HCT116 (cell line): ENCODE results near the gene SNX1.

Source experiments
- ATF3 ChIP-seq: IDR thresholded peaks from 2 replicates; pipeline ENCODE4 v1.6.1; 2012
- EZH2 ChIP-seq: fragments of 200-600 bp; sonication (generic); IDR thresholded peaks from 2 replicates; pipeline ENCODE4 v1.6.1; 2017; ENCODE audit warnings: antibody characterized with exemption, mixed run types
- JUND ChIP-seq: IDR thresholded peaks from 2 replicates; pipeline ENCODE4 v1.6.1; 2012
- POLR2A ChIP-seq: IDR thresholded peaks from 2 replicates; pipeline ENCODE4 v1.7.0; 2011; ENCODE audit warnings: borderline replicate concordance; ENCODE audit not compliant: insufficient read depth, insufficient read length; ENCODE audit errors: extremely low read depth
- POLR2AphosphoS5 ChIP-seq: IDR thresholded peaks from 2 replicates; pipeline ENCODE4 v1.6.1; 2011; ENCODE audit warnings: mild to moderate bottlenecking, low read depth, low read length, moderate library complexity
- RAD21 ChIP-seq: IDR thresholded peaks from 2 replicates; pipeline ENCODE4 v1.6.1; 2012; ENCODE audit warnings: low read depth, mild to moderate bottlenecking
- SIN3A ChIP-seq: IDR thresholded peaks from 2 replicates; pipeline ENCODE4 v1.6.1; 2012; ENCODE audit warnings: low read depth
- SP1 ChIP-seq: IDR thresholded peaks from 2 replicates; pipeline ENCODE4 v1.6.1; 2012; ENCODE audit warnings: low read depth
- YY1 ChIP-seq: IDR thresholded peaks from 2 replicates; pipeline ENCODE4 v1.6.1; 2011; ENCODE audit warnings: low read length, low read depth, moderate library complexity, mild to moderate bottlenecking; ENCODE audit not compliant: insufficient replicate concordance; ENCODE audit errors: extremely low read depth
- ZBTB33 ChIP-seq: IDR thresholded peaks from 2 replicates; pipeline ENCODE4 v1.6.1; 2011; ENCODE audit warnings: mild to moderate bottlenecking, low read length, moderate library complexity; ENCODE audit not compliant: insufficient replicate concordance; ENCODE audit errors: extremely low read depth
- TF ChIP-seq, protein P1 (sequence below), 3 experiments: fragments of 200-600 bp in 1 of 3; sonication (generic) in 1 of 3; IDR thresholded peaks in 2 of 3; conservative IDR thresholded peaks in 1 of 3; 2 replicates each; pipeline ENCODE4 v1.5.1; 2012 to 2017; ENCODE audit warnings: low read depth in 2 of 3, low read length in 2 of 3, antibody characterized with exemption in 1 of 3, borderline replicate concordance in 1 of 3, control low read depth in 1 of 3, mild to moderate bottlenecking in 1 of 3, mixed read lengths in 1 of 3, mixed run types in 1 of 3, moderate library complexity in 1 of 3; ENCODE audit not compliant: insufficient read depth in 1 of 3

DNA sequence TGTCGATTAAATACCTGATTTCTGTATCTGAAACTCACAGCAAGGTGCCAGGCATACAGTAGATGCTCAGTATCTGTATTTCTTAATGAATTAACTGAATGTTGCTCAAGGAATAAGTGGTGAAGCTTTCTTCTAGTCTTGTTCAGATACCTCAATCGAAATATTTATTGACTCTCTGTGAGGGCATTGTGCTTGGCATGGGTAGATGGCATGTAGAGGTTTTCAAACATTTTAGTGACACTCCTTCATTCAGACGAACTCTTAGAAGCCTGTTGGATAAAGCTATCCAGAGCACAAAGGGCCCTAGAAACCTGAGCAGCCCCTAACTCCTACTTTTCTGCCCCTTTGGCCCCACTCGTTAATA lies 369 bp upstream of the SNX1 start:
- TF ChIP-seq, protein P1, sequence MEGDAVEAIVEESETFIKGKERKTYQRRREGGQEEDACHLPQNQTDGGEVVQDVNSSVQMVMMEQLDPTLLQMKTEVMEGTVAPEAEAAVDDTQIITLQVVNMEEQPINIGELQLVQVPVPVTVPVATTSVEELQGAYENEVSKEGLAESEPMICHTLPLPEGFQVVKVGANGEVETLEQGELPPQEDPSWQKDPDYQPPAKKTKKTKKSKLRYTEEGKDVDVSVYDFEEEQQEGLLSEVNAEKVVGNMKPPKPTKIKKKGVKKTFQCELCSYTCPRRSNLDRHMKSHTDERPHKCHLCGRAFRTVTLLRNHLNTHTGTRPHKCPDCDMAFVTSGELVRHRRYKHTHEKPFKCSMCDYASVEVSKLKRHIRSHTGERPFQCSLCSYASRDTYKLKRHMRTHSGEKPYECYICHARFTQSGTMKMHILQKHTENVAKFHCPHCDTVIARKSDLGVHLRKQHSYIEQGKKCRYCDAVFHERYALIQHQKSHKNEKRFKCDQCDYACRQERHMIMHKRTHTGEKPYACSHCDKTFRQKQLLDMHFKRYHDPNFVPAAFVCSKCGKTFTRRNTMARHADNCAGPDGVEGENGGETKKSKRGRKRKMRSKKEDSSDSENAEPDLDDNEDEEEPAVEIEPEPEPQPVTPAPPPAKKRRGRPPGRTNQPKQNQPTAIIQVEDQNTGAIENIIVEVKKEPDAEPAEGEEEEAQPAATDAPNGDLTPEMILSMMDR (IDR thresholded peaks at IDR 0.05 in 2 of 3, conservative IDR thresholded peaks at IDR 0.05 in 1 of 3; ENCODE audit: borderline replicate concordance in 1 of 3, insufficient read depth in 1 of 3, low read depth in 2 of 3, low read length in 2 of 3) = no peak
- TF ChIP-seq POLR2A = no peak
- TF ChIP-seq YY1 = no peak
- no peak for TF ChIP-seq SIN3A
- no peak for TF ChIP-seq EZH2
- no peak for TF ChIP-seq SP1
- TF ChIP-seq POLR2AphosphoS5 = no peak
- TF ChIP-seq ZBTB33 = no peak
- no peak for TF ChIP-seq ATF3
- TF ChIP-seq JUND = no peak
- no peak for TF ChIP-seq RAD21
